ENCODE results near the gene ABCC3.

ABCC3 gene

GRCh38 chr17:50614471-50615051 lies 20.1 kb upstream of the ABCC3 start:
- H3K9ac ChIP-seq (ENCODE audit: low read depth, low read length) = no peak overlapping the region
- peaks cover 7% of the 10 kb centered on the region; the same call in 1 of the 2 replicates for H3K4me1 ChIP-seq (ENCODE audit: insufficient read depth, low read length)
- H3K36me3 ChIP-seq (ENCODE audit: insufficient read depth, low read length) = no peaks in the 10 kb centered on the region
- H3K9me3 ChIP-seq (ENCODE audit: control insufficient read depth, insufficient read depth, low read length) = no peaks in the 10 kb centered on the region

GRCh38 chr17:50615828-50616227 lies 18.9 kb upstream of the ABCC3 start:
- Histone ChIP-seq H3K9me3 (ENCODE audit: control insufficient read depth, insufficient read depth, low read length) (no peaks in the 10 kb centered on the region), H3K36me3 (ENCODE audit: insufficient read depth, low read length) (no peaks in the 10 kb centered on the region), H3K4me1 (ENCODE audit: insufficient read depth, low read length) (peaks cover 15% of the 10 kb centered on the region; the same call in 1 of the 2 replicates), H3K9ac (ENCODE audit: low read depth, low read length) (no peak overlapping the region)

GRCh38 chr17:50618300-50618699 lies 16.4 kb upstream of the ABCC3 start:
- no peak overlapping the region for H3K9ac ChIP-seq (ENCODE audit: low read depth, low read length)
- H3K4me1 ChIP-seq (ENCODE audit: insufficient read depth, low read length) = peaks cover 14% of the 10 kb centered on the region; the same call in 1 of the 2 replicates
- no peaks in the 10 kb centered on the region for H3K36me3 ChIP-seq (ENCODE audit: insufficient read depth, low read length)
- no peaks in the 10 kb centered on the region for H3K9me3 ChIP-seq (ENCODE audit: control insufficient read depth, insufficient read depth, low read length)

- no peaks in the 10 kb centered on the region for H3K9me3 ChIP-seq (ENCODE audit: control insufficient read depth, insufficient read depth, low read length)
- H3K4me1 ChIP-seq (ENCODE audit: insufficient read depth, low read length) = peaks cover 14% of the 10 kb centered on the region; the same call in 1 of the 2 replicates
- no peaks in the 10 kb centered on the region for H3K36me3 ChIP-seq (ENCODE audit: insufficient read depth, low read length)
- no peak overlapping the region for H3K9ac ChIP-seq (ENCODE audit: low read depth, low read length)
These were observed 15.7 kb upstream of the ABCC3 start for GRCh38 chr17:50618941-50619340.

- H3K9me3 ChIP-seq (ENCODE audit: control insufficient read depth, insufficient read depth, low read length) = no peaks in the 10 kb centered on the region
- H3K9ac ChIP-seq (ENCODE audit: low read depth, low read length) = no peak overlapping the region
- H3K4me1 ChIP-seq (ENCODE audit: insufficient read depth, low read length) = peaks cover 14% of the 10 kb centered on the region; the same call in 1 of the 2 replicates
- no peaks in the 10 kb centered on the region for H3K36me3 ChIP-seq (ENCODE audit: insufficient read depth, low read length)
These were observed 15.2 kb upstream of the ABCC3 start for GRCh38 chr17:50619489-50619888.

- Histone ChIP-seq H3K9ac (ENCODE audit: low read depth, low read length) (no peak overlapping the region), H3K9me3 (ENCODE audit: control insufficient read depth, insufficient read depth, low read length) (no peaks in the 10 kb centered on the region), H3K4me1 (ENCODE audit: insufficient read depth, low read length) (peaks cover 14% of the 10 kb centered on the region; the same call in 1 of the 2 replicates)
These were observed 14.4 kb upstream of the ABCC3 start for GRCh38 chr17:50620237-50620636.

DNA sequence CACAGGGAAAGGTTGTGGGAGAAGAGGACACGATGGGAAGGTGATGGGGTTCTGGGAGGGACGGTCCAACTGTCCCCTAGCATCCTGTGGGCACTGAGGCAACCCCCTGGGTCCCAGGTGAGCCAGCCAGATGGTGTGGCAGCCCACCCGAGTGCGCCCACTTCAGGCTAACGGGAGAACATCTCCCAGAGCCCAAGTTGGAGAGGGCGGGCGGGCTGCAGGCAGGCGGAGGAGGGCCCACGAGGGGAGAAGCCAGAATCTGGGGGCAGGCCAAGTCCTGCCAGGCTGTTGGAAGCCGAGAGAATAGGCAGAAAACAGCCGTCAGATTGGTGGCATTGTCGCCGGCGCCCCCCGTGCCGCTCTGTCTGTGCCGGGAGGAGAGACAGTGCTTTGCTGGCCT lies 13.8 kb upstream of the ABCC3 start:
- Histone ChIP-seq H3K36me3 (ENCODE audit: insufficient read depth, low read length) (no peaks in the 10 kb centered on the region), H3K9ac (ENCODE audit: low read depth, low read length) (no peak overlapping the region), H3K9me3 (ENCODE audit: control insufficient read depth, insufficient read depth, low read length) (no peaks in the 10 kb centered on the region), H3K4me1 (ENCODE audit: insufficient read depth, low read length) (peaks cover 14% of the 10 kb centered on the region; the same call in 1 of the 2 replicates)

More at GRCh38 chr17:50620237-50620636, 14.4 kb upstream of the ABCC3 start:
- H3K36me3 ChIP-seq (ENCODE audit: insufficient read depth, low read length) = no peaks in the 10 kb centered on the region

DNA sequence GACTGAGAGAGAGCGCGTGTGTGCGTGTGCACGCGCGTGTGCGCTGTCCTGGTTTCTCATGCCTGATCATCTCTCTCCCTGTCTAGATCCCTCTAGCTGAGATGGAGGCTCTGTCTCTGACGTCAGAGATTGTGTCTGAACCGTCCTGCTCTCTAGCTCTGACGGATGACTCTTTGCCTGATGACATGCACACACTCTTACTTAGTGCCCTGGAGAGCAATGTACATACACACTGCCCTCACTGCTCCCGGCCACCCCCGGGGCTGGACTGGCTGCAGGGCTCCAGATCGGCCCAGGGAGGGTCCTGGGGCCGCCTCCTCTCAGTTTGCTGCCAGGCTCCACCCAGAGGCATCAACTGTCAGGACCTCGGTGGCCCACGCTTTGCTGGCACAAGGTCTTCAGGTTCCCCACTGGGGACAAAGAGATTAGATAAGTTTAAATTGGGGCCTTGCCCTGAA lies 13.1 kb upstream of the ABCC3 start:
- H3K36me3 ChIP-seq (ENCODE audit: insufficient read depth, low read length) = no peaks in the 10 kb centered on the region
- H3K9ac ChIP-seq (ENCODE audit: low read depth, low read length) = no peak overlapping the region

GRCh38 chr17:50624321-50624934 lies 10.3 kb upstream of the ABCC3 start:
- H3K9ac ChIP-seq (ENCODE audit: low read depth, low read length) = no peak overlapping the region
- peaks cover 32% of the 10 kb centered on the region for H3K4me1 ChIP-seq (ENCODE audit: insufficient read depth, low read length)
- H3K9me3 ChIP-seq (ENCODE audit: control insufficient read depth, insufficient read depth, low read length) = no peaks in the 10 kb centered on the region
- H3K36me3 ChIP-seq (ENCODE audit: insufficient read depth, low read length) = no peaks in the 10 kb centered on the region

More for the DNA sequence above, 13.1 kb upstream of the ABCC3 start:
- Histone ChIP-seq H3K4me1 (ENCODE audit: insufficient read depth, low read length) (peaks cover 14% of the 10 kb centered on the region; the same call in 1 of the 2 replicates), H3K9me3 (ENCODE audit: control insufficient read depth, insufficient read depth, low read length) (no peaks in the 10 kb centered on the region)

GRCh38 chr17:50625032-50625871 lies 9.4 kb upstream of the ABCC3 start:
- no peaks in the 10 kb centered on the region for H3K9me3 ChIP-seq (ENCODE audit: control insufficient read depth, insufficient read depth, low read length)
- no peak overlapping the region for H3K9ac ChIP-seq (ENCODE audit: low read depth, low read length)
- H3K4me1 ChIP-seq (ENCODE audit: insufficient read depth, low read length) = peaks cover 24% of the 10 kb centered on the region
- no peaks in the 10 kb centered on the region for H3K36me3 ChIP-seq (ENCODE audit: insufficient read depth, low read length)

DNA sequence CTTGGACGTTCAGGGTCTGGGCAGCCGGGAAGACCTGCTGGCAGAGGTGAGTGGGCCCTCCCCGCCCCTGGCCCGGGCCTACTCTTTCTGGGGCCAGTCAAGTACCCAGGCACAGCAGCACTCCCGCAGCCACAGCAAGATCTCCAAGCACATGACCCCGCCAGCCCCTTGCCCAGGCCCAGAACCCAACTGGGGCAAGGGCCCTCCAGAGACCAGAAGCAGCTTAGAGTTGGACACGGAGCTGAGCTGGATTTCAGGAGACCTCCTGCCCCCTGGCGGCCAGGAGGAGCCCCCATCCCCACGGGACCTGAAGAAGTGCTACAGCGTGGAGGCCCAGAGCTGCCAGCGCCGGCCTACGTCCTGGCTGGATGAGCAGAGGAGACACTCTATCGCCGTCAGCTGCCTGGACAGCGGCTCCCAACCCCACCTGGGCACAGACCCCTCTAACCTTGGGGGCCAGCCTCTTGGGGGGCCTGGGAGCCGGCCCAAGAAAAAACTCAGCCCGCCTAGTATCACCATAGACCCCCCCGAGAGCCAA lies 8.6 kb upstream of the ABCC3 start:
- Histone ChIP-seq H3K4me1 (ENCODE audit: insufficient read depth, low read length) (peaks cover 23% of the 10 kb centered on the region), H3K9ac (ENCODE audit: low read depth, low read length) (no peak overlapping the region), H3K36me3 (ENCODE audit: insufficient read depth, low read length) (no peaks in the 10 kb centered on the region), H3K9me3 (ENCODE audit: control insufficient read depth, insufficient read depth, low read length) (no peaks in the 10 kb centered on the region)

DNA sequence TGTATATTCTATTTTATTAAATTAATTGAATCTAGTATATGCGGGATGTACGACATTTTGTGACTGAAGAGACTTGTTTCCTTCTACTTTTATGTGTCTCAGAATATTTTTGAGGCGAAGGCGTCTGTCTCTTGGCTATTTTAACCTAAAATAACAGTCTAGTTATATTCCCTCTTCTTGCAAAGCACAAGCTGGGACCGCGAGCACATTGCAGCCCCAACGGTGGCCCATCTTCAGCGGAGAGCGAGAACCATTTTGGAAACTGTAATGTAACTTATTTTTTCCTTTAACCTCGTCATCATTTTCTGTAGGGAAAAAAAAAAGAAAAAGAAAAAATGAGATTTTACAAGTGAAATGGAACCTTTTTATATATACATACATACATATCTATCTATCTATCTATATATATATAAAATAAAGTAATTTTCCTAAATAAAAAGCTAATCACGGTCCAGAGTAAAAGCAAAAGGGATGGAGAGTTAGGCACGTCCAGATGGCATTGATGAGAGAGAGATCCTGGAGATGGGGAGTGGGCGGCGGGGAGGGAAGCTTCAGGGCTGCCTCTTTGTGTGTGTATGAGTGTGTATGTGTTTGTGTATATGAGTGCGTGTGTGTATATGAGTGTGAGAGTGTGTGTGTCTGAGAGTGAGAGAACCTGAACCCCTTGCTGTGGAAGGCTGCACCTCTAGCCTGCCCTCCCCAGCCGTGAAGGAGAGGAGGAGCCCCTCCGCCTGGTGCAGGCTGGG lies 7.5 kb upstream of the ABCC3 start:
- Histone ChIP-seq H3K36me3 (ENCODE audit: insufficient read depth, low read length) (no peaks in the 10 kb centered on the region), H3K9ac (ENCODE audit: low read depth, low read length) (no peak overlapping the region), H3K4me1 (ENCODE audit: insufficient read depth, low read length) (peaks cover 18% of the 10 kb centered on the region), H3K9me3 (ENCODE audit: control insufficient read depth, insufficient read depth, low read length) (no peaks in the 10 kb centered on the region)

GRCh38 chr17:50627782-50628601 lies 6.7 kb upstream of the ABCC3 start:
- H3K36me3 ChIP-seq (ENCODE audit: insufficient read depth, low read length) = no peaks in the 10 kb centered on the region
- peaks cover 18% of the 10 kb centered on the region for H3K4me1 ChIP-seq (ENCODE audit: insufficient read depth, low read length)
- H3K9me3 ChIP-seq (ENCODE audit: control insufficient read depth, insufficient read depth, low read length) = no peaks in the 10 kb centered on the region
- no peak overlapping the region; the same call in 1 of the 2 replicates for H3K9ac ChIP-seq (ENCODE audit: low read depth, low read length)

All from ES-I3 (cell line).